Hematopoietic multipotent progenitor cell treated with erythropoietin and hydrocortisone succinate and interleukin-3 and kit ligand, for 4 days (in vitro differentiated cells): Measurements from ENCODE around the gene MTHFSD.

Experiments
- DNase-seq: peaks from one replicate; pipeline ENCODE4 v3.0.0-alpha.2; 2015

Gene MTHFSD

GRCh38 chr16:86524029-86524428 lies 31.0 kb downstream of the MTHFSD start:
- no peak for DNase-seq

- no peak for DNase-seq
Measured at GRCh38 chr16:86523166-86523740, 31.8 kb downstream of the MTHFSD start.

DNA sequence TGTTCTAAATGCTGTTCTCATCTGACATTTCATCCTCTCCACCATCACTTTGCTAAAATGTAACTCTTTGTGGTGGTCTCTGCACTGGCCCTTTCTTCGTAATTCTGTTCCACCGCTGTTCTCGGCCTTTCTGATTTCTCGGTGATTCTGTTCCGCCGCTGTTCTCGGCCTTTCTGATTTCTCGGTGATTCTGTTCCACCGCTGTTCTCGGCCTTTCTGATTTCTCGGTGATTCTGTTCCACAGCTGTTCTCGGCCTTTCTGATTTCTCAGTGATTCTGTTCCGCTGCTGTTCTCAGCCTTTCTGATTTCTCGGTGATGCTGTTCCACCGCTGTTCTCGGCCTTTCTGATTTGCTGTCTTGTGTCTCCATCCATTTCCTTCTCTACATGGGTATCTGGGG lies 32.4 kb downstream of the MTHFSD start:
- no peak for DNase-seq

DNA sequence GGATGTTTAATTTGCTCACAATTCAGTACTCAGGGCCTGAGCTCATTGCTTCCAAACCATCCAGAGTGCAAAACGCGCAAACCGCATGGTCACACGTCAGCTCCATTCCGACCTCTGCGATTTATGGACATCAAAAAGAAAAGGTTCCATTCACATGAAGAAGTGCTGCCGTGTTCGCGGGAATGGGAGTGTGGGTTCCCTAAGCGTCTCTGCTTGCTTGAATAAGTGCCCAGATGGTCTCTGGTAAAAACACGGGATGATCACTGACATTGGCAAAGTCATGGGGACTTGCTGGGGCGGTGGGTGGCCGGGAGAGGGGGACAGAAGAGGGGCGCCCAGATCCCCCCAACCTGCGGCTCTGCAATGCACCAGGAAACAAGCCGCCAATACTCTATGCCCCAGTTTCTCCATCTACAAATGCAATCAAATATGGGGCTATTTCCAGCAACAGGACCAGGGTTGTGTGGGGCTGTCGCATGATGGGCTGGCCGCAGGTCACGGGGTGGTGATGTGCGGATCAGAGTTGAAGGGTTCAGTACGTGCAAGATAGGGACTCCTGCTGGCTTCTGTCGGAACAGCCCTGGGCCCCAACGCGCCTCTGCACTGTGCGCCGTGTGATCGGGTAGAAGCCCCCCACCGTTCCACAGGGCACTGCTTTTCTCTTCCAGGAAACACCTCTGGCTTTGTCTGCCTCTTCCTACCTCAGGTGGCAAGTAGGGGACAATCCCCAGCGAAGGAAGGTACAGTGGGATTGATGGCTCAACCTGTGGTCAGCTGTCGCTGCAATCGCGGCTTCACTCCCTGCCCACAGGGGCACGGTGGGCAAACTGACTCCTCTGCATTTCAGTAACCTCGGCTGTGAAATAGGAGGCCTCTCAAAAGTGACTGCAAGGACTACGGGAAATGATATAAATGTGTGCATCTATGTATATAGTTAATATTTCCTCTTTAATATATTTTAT lies 33.5 kb downstream of the MTHFSD start:
- no peak for DNase-seq

DNA sequence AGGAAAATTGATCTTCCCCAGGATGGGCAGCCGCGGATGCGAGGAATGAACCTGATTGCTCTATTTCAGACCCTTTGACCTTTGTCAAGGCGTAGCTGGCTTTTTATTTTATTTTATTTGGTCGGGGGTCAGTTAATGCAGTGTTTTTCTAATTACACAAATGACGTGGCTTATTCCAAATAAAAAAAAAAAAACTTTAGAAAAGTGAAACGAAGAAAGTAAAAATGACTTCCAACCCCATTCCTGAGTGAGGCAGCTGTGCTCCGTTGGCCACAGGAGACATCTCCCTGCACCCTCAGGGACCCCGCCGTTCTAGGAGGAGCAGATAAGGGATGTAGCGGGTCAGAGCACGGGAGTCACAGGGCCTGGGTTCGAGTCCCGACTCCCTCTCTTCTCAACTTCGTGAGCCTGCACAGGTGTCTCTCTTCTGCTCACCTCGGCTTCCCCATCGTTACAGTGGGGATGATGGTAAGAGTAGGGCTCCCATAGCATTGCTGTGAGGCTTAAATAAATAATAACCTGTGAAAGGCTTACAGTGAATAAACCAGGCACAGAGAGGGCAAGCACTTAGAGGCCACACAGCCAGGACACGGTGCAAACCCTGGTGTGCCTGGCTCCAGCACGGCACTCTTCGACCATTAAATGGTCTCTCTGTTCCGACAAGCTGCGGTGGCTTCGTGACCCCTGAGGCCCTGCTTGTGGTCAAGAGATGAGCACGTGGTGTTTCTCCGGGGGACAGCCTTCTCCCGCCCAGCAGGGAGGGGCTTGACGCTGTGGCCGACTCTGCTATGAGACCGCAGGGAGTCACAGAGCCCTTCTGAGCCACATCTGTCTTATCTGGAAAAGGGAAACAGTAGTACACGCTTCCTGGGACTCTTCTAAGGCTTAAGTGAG lies 34.5 kb downstream of the MTHFSD start:
- no peak for DNase-seq

DNA sequence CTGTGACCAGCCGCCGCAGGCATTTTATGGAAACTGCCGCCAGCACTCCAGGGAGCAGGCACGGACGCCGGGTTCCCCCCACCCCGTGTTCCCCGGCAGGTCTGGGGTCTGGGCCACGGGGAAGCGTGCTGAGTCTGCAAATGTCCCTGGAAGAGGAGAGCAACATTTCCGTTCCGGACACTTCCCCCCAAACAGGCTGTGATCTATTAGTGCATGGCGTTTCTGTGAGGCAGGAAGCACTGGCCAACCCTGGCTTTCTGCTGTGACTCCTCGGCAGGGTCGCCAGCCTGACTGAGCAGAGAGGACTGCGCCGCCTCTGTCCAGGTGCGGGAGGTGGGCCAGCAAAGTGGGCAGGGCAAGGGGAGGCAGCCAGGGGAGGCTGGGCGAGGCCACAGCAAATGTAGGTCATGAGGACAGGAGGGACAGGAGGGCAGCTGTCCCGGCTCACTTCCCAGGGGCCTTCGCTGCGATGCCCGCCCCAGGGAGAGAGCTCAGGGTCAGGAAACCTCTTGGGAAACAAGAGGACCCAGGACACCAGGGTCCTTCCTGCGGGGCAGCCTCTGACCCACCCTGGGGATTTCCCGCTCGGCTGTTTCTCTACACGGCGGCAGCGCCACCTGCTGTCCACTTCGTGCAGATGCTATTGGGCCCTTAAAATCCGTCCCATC lies 35.3 kb downstream of the MTHFSD start:
- DNase-seq, result peak; percentile 65

- no peak for DNase-seq
Measured at GRCh38 chr16:86519007-86519648, 35.9 kb downstream of the MTHFSD start.

- DNase-seq, result peak; percentile 74
Measured at GRCh38 chr16:86517652-86518258, 37.3 kb downstream of the MTHFSD start.

GRCh38 chr16:86517033-86517432 lies 38.0 kb downstream of the MTHFSD start:
- no peak for DNase-seq

DNA sequence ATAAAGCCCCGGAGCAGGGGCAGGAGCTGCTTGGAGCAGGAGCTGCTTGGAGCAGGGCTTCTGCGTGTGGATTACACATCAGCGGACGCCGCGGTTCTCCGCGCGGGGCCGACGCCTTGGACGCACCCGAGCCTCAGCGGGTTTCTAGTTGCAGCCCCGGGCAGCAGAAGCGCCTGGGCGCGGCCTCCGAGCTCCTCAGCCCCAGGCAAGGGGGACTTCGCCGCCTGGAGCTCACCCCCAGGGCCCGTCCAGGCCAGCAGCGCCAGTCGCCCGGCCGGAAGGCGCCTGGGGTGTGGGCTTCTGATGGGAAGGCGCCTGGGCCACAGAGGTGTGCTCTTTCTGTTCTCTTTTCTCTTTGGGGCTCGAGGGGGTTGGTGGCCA lies 38.4 kb downstream of the MTHFSD start:
- DNase-seq, result no peak

GRCh38 chr16:86515777-86516622 lies 39.0 kb downstream of the MTHFSD start:
- no peak for DNase-seq

DNA sequence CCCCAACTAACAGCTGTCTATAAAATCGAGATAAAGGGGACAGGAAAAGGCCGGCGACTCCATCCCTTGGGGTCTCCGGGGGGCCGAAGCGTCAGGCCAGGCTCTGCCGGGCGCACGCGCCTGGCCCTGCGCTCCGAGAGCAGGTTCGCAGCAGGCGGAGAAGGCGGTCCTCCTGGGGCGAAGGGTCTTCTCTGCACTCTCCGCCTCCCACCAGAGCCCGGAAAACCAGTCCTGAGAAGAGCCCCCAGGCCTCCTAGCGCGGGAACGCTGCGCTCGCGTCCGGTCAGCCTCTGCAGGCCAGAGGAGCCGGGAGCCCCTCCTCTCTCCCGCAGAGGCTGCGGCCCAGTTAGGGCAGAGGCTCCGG lies 39.6 kb downstream of the MTHFSD start:
- DNase-seq, result no peak

- no peak for DNase-seq
Measured at GRCh38 chr16:86514481-86515376, 40.3 kb downstream of the MTHFSD start.

DNA sequence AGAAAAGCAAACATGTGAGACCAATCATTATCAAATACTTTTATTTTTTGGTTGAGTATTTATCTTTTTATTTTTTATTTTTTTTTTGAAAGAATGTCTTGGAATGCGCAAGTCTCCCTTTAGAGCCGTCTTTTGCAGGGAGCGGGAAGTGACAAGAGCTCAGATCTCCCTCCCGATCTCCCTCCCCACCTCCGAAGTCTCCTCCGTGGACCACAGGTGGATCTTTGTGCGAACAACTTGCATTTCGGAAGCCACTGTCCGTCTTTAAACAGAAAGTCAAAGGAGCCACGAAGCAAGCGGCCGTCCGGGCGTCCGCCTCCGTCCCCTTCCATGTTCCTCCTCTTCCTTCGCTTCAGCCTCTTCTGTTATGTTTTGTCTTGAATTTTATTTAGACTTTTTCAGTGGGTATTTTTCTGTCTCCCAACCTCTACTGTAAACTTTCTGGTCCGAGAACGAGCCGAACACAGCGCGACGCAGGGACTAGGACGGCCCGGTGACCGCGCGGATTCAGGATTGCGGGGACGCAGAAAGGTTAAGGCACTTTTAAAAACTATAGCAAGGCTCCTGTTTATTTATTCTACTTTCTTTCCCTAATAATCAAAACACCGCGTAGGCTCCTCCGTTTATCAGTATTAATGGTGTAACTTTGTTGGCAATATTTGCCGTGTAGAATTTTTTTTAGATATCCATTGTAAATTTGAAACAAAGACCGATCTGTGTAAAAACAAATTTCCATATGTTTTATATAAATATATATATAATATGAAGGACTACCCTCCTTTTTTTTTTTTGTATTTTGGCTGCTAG lies 41.4 kb downstream of the MTHFSD start:
- no peak for DNase-seq

DNA sequence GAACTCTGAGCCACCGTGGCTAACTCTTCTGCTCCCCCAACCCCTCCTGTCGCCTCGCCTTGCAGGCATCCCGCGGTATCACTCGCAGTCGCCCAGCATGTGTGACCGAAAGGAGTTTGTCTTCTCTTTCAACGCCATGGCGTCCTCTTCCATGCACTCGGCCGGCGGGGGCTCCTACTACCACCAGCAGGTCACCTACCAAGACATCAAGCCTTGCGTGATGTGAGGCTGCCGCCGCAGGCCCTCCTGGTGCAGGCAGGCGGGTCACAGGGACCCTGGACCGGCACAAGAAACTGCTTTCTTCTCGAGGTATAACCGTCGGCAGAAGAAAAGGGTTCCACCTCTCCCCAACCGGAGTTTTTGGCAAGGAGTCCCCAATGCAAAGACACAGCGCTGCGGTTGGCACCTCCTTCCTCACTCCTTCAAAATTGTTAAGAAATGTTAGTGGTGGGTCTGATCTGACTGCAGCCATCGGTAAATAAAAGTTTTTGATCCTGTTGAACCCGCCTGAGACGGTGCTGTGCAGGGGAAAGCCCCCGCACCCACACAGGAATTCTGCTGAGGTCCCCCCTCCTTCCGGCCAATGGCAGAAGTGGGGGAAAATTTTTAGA lies 42.1 kb downstream of the MTHFSD start:
- DNase-seq, result no peak

DNA sequence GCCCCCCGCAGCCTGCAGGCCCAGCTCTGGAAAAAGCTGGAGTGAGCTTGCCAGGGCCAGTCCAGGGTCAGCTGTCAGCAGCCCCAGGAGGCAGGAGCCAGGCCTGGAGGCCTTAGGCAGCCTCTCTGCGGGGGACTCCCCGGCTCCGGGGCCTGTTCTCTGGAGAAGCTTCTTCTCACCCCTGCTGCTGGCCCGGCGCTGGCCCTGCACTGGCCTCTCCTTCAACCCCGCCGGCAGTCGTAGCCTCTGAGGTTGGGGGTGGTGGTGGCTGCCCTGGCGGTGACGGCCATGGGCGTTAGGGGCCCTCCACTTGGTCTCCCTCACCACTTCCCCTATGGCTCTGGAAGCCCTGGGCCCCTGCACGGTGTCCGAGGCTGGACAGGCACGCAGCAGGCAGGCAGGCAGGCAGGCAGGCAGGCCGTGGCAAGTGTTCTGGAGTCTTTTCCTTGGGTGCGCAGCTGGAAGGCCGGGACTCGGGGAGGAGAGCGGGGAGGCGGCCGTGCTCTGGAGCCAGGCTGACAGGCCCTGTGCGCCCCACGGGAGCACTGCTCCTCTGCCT lies 42.7 kb downstream of the MTHFSD start:
- no peak for DNase-seq

GRCh38 chr16:86511317-86512161 lies 43.5 kb downstream of the MTHFSD start:
- DNase-seq, result no peak
